ENCODE data around the gene BPIFA3.

The BPIFA3 gene

DNA sequence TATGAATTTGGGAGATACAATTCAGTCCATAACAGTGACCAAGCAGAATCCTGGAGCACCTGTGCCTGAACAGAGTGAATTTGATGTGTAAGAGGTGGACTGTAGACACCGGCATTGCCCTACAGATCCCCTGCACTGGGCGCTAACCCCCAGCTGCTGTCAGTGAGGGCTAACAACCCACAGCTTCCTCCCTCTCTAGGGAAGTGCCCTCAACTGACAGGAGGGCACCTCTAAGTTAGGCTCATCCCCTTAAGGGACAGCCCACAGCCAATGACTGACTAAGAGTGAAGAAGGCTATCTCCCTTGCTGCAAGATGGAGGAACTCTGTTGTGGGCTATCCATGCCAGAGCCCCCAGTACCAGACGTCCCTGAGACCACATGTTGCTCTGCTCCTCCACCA, 50.5 kb downstream of the BPIFA3 start:
- DNase-seq = peak; percentile 40 to 58

DNA sequence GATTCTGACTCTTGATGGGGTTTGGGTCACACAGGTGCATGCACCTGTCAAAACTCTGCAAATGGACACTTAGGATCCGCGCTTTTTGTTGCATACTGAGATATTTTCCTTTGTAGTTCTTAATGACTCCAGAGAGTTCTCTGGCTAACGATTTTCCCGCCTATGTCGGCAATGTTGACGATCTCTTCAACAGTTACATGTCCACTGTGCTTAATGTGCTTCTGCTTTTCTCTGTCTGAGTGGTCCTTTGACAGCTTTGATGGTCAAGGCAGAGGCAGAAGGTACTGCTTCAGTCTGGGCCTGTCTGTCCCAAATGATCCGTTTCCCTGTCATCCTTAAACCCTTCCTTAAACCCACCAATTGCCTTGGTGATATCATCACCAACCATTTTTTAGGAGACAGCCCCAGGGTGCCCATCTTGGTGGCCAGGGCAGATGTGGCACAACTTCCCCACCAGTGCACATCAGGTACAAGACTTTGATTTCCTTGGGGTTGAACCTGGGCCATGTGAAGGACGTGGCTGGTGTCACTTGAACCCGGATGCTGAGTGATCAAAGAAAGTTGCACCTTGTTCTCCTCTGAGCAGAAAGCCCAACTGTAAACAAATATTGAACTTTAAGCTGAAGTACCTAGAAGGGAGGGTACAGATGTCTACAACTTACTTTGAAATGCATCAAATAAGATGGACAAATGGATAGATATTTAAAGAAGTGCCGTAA, 55.2 kb downstream of the BPIFA3 start:
- no peak for DNase-seq

DNA sequence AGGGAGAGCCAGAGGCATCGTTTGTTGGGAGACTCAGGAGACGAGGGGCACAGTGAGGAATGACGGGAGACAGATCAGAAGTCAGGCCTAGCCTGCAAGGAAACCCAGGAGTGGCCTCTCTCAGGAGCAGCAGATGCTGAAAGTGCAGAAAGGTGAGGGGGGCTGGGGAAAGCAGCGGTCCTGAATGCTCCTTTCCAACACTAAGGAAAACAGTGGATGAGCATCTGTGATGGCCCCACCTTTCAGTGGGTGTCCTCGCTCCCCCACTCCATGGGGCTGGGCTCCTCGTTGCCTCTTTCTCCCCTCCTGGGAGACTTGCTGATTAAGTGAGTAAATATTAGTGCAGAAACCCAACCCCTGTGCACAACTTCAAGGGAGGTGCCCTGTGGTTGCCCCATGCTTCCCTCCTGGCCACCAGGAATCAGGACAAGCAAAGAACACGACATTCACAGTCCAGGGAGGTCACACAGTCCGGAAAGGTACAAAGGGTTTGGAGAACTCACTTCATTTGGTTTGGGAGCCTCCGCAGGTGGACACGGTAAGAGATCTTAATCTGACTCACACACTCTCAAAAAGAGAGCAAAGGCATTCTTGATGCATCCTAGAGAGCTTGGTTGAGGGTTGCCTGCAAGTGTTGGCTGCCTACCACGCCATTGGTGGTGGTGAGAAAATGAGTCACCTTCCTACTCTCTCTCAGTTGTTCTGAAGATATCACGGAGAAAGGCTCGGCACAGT, 56.1 kb downstream of the BPIFA3 start:
- no peak for DNase-seq

- DNase-seq = no peak
Observed at GRCh38 chr20:33275215-33275614, 58.1 kb downstream of the BPIFA3 start.

DNA sequence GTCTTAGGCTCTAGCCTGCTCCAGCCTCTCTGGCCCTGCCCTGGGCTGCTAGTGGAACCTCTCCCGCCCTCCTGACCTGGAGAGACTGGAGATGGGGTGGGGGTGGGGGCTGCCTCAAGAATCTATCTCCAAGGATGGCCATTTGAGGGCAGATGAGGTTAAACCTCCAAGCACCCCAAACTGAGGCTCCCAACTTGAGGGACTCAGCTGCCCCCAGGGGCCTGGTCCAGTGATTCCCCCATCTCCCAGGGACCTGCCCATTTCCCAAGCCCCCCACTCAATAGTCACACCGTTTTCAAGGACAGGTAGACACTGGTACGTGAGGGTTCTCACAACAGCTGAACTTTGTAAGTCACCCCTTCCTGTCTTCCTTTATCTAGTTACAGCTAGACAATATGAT, 58.7 kb downstream of the BPIFA3 start:
- no peak for DNase-seq

GRCh38 chr20:33276303-33277113, 59.4 kb downstream of the BPIFA3 start:
- DNase-seq = no peak
